NCI-H2081 (cell line): ENCODE data around the gene RNF144A.

ENCODE experiments used
- DNase-seq, 2 experiments: peaks; one replicate each; lab custom pipeline; 2025; lab: John Stamatoyannopoulos, UW

The RNF144A gene

GRCh38 chr2:7007846-7008741 is 90.9 kb downstream of the RNF144A start:
- DNase-seq: no peak

- no peak for DNase-seq
Measured at GRCh38 chr2:7009207-7009911, 92.1 kb downstream of the RNF144A start.

- no peak for DNase-seq
Measured at GRCh38 chr2:7010391-7011054, 93.3 kb downstream of the RNF144A start.

- DNase-seq: peak in 1 of 2 experiments; percentile 45
Measured at GRCh38 chr2:7011356-7012083, 94.3 kb downstream of the RNF144A start.

- DNase-seq: peak in 1 of 2 experiments; percentile 67
Measured at GRCh38 chr2:7012141-7012764, 95.0 kb downstream of the RNF144A start.

- no peak for DNase-seq
Measured at GRCh38 chr2:7013471-7014160, 96.4 kb downstream of the RNF144A start.

- DNase-seq: peak in 1 of 2 experiments; percentile 20
Measured at GRCh38 chr2:7014174-7014640, 97.0 kb downstream of the RNF144A start.

- DNase-seq: no peak
Measured at GRCh38 chr2:7015007-7015950, 98.1 kb downstream of the RNF144A start.

- no peak for DNase-seq
Measured at GRCh38 chr2:7016148-7016547, 98.9 kb downstream of the RNF144A start.

- no peak for DNase-seq
Measured at GRCh38 chr2:7016601-7017211, 99.5 kb downstream of the RNF144A start.

- peak; percentile 14 to 32 for DNase-seq
Measured at GRCh38 chr2:7017671-7018281, 100.6 kb downstream of the RNF144A start.

GRCh38 chr2:7018282-7018701 is 101.1 kb downstream of the RNF144A start:
- DNase-seq: no peak

- no peak for DNase-seq
Measured at GRCh38 chr2:7018767-7019166, 101.6 kb downstream of the RNF144A start.

GRCh38 chr2:7019191-7019590 is 102.0 kb downstream of the RNF144A start:
- no peak for DNase-seq

GRCh38 chr2:7020059-7020458 is 102.8 kb downstream of the RNF144A start:
- DNase-seq: no peak

GRCh38 chr2:7020468-7020867 is 103.3 kb downstream of the RNF144A start:
- DNase-seq: no peak

- DNase-seq: no peak
Measured at GRCh38 chr2:7020939-7021470, 103.8 kb downstream of the RNF144A start.
